ENCODE results near the gene VPS26A. TPM values are rescaled to one million over a fixed set of nuclear protein-coding genes. Genes with fewer than 3 reads are reported as not detected.

VPS26A gene
- total RNA-seq, 1 experiment from 2014 or later, result 44.7 TPM

DNA sequence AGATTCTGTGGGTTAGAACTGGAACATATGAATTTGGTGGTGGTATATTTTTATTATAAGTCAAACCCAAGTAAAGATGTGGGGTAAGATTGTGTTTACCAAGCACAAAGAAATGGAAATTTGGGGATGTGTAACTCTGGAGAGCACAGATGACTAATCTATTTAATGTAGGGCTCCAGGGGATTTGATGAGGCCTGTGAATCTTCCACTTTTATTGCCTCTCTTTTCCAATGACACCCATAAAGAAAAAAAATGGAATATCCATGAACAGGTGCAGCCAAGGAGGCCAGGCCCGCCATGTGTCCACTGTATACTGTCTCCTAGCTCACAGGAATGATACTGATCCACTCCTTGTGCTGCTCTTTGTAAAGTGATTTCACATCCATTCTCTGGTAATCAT is 33.3 kb upstream of the VPS26A start:
- DNase-seq (peak; percentile 83), ATAC-seq (peak; percentile 21)
- H3F3A ChIP-seq (ENCODE audit: low read length, unreplicated experiment), result peaks cover 13% of the 10 kb centered on the region
- peak overlapping the region; percentile 72 for H3K4me3 ChIP-seq (ENCODE audit: low read length)
- no peak overlapping the region for H3K9ac ChIP-seq (ENCODE audit: low read length)
- ChIA-PET CTCF (interaction anchor here (0.6 kb wide), 1 partner anchor 52 kb away, joined by 7 read pairs; no protein-coding TSS in a partner anchor), POLR2A (ENCODE audit: unreplicated experiment) (no interaction called here)
- H2AFZ ChIP-seq (ENCODE audit: low read length), result no peak overlapping the region
- peak overlapping the region; percentile 77 for H3K27ac ChIP-seq (ENCODE audit: low read length)
- intact Hi-C loops (cut with micrococcal nuclease), result no loop called here
- no TSS peak for BruUV-seq (replicated peaks)
- peak overlapping the region; percentile 82 for H3K4me2 ChIP-seq (ENCODE audit: low read length)
- peaks cover 56% of the 10 kb centered on the region for H3K4me1 ChIP-seq (ENCODE audit: insufficient read depth, low read length)
- peaks cover 76% of the 10 kb centered on the region for H3K79me2 ChIP-seq (ENCODE audit: low read length)
- no peaks in the 10 kb centered on the region for H3K27me3 ChIP-seq (ENCODE audit: low read length)
- H3K9me3 ChIP-seq (ENCODE audit: low read length), result no peaks in the 10 kb centered on the region
- H3K36me3 ChIP-seq (ENCODE audit: low read depth, low read length), result peaks cover 9% of the 10 kb centered on the region
- no peaks in the 10 kb centered on the region for H3K9me2 ChIP-seq (replicated peaks; ENCODE audit: low read length)
- H4K20me1 ChIP-seq (ENCODE audit: low read length), result peaks cover 7% of the 10 kb centered on the region
- TF ChIP-seq, protein P1, sequence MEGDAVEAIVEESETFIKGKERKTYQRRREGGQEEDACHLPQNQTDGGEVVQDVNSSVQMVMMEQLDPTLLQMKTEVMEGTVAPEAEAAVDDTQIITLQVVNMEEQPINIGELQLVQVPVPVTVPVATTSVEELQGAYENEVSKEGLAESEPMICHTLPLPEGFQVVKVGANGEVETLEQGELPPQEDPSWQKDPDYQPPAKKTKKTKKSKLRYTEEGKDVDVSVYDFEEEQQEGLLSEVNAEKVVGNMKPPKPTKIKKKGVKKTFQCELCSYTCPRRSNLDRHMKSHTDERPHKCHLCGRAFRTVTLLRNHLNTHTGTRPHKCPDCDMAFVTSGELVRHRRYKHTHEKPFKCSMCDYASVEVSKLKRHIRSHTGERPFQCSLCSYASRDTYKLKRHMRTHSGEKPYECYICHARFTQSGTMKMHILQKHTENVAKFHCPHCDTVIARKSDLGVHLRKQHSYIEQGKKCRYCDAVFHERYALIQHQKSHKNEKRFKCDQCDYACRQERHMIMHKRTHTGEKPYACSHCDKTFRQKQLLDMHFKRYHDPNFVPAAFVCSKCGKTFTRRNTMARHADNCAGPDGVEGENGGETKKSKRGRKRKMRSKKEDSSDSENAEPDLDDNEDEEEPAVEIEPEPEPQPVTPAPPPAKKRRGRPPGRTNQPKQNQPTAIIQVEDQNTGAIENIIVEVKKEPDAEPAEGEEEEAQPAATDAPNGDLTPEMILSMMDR (conservative IDR thresholded peaks at IDR 0.05; ENCODE audit: low read depth, low read length), result no peak
- TF ChIP-seq EZH2 (IDR thresholded peaks at IDR 0.05; ENCODE audit: low read length, unreplicated experiment) (no peak), EZH2phosphoT487 (IDR thresholded peaks at IDR 0.05; ENCODE audit: borderline replicate concordance, low read length) (no peak)

DNA sequence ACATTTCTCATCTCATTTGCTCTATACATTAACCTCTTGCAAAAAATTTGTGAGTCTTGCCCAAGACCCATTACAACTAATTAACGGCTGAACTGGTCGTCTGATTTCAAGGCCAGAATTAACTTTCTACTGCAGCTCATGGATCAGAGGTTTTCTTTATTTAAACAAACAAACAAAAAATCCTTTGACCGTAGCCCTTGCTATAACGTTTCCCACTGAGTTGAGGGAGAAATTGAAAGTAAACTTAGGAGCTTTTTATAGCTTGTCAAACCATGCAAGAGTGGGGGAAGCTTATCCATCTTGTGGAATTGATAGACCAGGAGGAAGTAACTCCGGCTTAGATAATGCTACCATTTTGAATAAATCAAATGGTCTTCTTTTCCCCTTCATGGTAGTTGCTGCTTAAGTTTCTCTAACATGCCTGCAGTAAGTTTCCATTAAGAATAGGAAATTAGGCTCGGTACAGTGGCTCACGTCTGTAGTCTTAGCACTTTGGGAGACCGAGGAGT is 32.8 kb upstream of the VPS26A start:
- no peak for TF ChIP-seq EZH2 (IDR thresholded peaks at IDR 0.05; ENCODE audit: low read length, unreplicated experiment)
- no peak for TF ChIP-seq EZH2phosphoT487 (IDR thresholded peaks at IDR 0.05; ENCODE audit: borderline replicate concordance, low read length)
- TF ChIP-seq, protein P1 (conservative IDR thresholded peaks at IDR 0.05; ENCODE audit: low read depth, low read length), result no peak
- Histone ChIP-seq H3K36me3 (ENCODE audit: low read depth, low read length) (peaks cover 9% of the 10 kb centered on the region), H3K79me2 (ENCODE audit: low read length) (peaks cover 80% of the 10 kb centered on the region), H3K27me3 (ENCODE audit: low read length) (no peaks in the 10 kb centered on the region), H3K9me3 (ENCODE audit: low read length) (no peaks in the 10 kb centered on the region), H2AFZ (ENCODE audit: low read length) (no peak overlapping the region), H3K27ac (ENCODE audit: low read length) (peak overlapping the region; percentile 77), H3K4me3 (ENCODE audit: low read length) (peak overlapping the region; percentile 12; the same call in 1 of the 2 replicates), H3F3A (ENCODE audit: low read length, unreplicated experiment) (peaks cover 13% of the 10 kb centered on the region), H4K20me1 (ENCODE audit: low read length) (peaks cover 7% of the 10 kb centered on the region), H3K9ac (ENCODE audit: low read length) (no peak overlapping the region), H3K9me2 (replicated peaks; ENCODE audit: low read length) (no peaks in the 10 kb centered on the region), H3K4me1 (ENCODE audit: insufficient read depth, low read length) (peaks cover 52% of the 10 kb centered on the region), H3K4me2 (ENCODE audit: low read length) (peak overlapping the region; percentile 82)
- CTCF ChIA-PET, result interaction anchor here (0.7 kb wide), 1 partner anchor 85 kb away, joined by 3 read pairs; no protein-coding TSS in a partner anchor
- ATAC-seq (no peak), DNase-seq (no peak)
- BruUV-seq (replicated peaks), result no TSS peak
- POLR2A ChIA-PET (ENCODE audit: unreplicated experiment), result no interaction called here
- intact Hi-C loops (cut with micrococcal nuclease), result no loop called here

Data from PC-3 (cell line).